Activated B cell treated with CpG ODN at 0.5 μM for 24 hours (primary cell): ENCODE data around the gene INPP1. TPM values are rescaled to one million over a fixed set of nuclear protein-coding genes. Genes with fewer than 3 reads are reported as not detected.
"Not testable (repeated sequence)": the region's sequence is repeated elsewhere in the genome, so short reads cannot be mapped to it uniquely, and the experiment has no call there.

Source experiments
- ATAC-seq: fragments of 200-7000 bp; cut with Tn5 transposase; one replicate; pipeline ENCODE4 v1.10.0; 2021; ENCODE audit warnings: low read depth, mild to moderate bottlenecking, moderate library complexity
- CTCF ChIA-PET: fragments of 350-600 bp; sonication (Branson Sonifier 250); formaldehyde crosslinking; loops from one replicate; lab custom pipeline; 2021; ENCODE audit warnings: antibody characterized with exemption; lab: Charles Lee
- POLR2A ChIA-PET: fragments of 350-600 bp; sonication (Branson Sonifier 250); formaldehyde crosslinking; loops from one replicate; lab custom pipeline; 2021; ENCODE audit warnings: antibody characterized with exemption; lab: Charles Lee
- DNase-seq: peaks from one replicate; pipeline ENCODE4 v3.0.0; 2022
- H3K27ac Mint-ChIP-seq: one replicate; pipeline ENCODE4 v1.8.0; 2020; ENCODE audit warnings: mixed read lengths
- H3K27me3 Mint-ChIP-seq: one replicate; pipeline ENCODE4 v1.8.0; 2021; ENCODE audit warnings: mixed read lengths
- H3K36me3 Mint-ChIP-seq: one replicate; pipeline ENCODE4 v1.8.0; 2021; ENCODE audit warnings: low read depth, mixed read lengths
- H3K4me1 Mint-ChIP-seq: one replicate; pipeline ENCODE4 v1.8.0; 2021; ENCODE audit warnings: mixed read lengths
- H3K4me3 Mint-ChIP-seq: one replicate; pipeline ENCODE4 v1.8.0; 2020; ENCODE audit warnings: mild to moderate bottlenecking, mixed read lengths
- H3K9me3 Mint-ChIP-seq: one replicate; pipeline ENCODE4 v1.8.0; 2020; ENCODE audit warnings: mixed read lengths
- intact Hi-C: fragments of 100-400 bp; cut with micrococcal nuclease; formaldehyde crosslinking; loops from one replicate; pipeline ENCODE4 v1.15.1; 2024
- total RNA-seq: library from RNA; stranded (reverse); gene quantifications from 2 replicates; pipeline ENCODE4 v1.2.3, GENCODE V29; 2022
- TF ChIP-seq, protein P1 (sequence below): fragments of 200-600 bp; IDR thresholded peaks from one replicate; pipeline ENCODE4 v1.8.0; 2022; ENCODE audit warnings: antibody characterized with exemption, mild to moderate bottlenecking

INPP1 gene
- total RNA-seq, 1 donor from 2014 or later: 4.2 TPM

DNA sequence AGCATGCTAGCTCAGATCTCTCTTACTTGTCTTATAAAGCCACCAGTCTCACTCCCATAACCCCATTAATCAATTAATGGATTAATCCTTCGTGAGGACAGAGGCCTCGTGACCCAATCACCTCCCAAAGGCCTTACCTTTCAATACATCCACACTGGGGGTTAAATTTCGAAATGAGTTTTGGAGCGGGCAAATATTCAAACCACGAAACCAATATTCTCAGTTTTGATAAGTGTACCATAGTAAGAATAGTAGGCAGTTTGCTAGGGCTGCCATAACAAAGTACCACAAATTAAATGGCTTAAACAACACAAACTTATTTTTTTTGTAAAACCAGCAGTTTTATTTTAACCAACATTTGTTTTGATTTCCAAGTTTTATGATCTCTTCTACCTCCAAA is 39.0 kb upstream of the INPP1 start:
- Mint-ChIP-seq H3K4me3 (no peak overlapping the region), H3K27ac (no peak overlapping the region), H3K27me3 (no peaks in the 10 kb centered on the region), H3K4me1 (peaks cover 2% of the 10 kb centered on the region), H3K9me3 (peaks cover 11% of the 10 kb centered on the region), H3K36me3 (peaks cover 72% of the 10 kb centered on the region)
- TF ChIP-seq, protein P1, sequence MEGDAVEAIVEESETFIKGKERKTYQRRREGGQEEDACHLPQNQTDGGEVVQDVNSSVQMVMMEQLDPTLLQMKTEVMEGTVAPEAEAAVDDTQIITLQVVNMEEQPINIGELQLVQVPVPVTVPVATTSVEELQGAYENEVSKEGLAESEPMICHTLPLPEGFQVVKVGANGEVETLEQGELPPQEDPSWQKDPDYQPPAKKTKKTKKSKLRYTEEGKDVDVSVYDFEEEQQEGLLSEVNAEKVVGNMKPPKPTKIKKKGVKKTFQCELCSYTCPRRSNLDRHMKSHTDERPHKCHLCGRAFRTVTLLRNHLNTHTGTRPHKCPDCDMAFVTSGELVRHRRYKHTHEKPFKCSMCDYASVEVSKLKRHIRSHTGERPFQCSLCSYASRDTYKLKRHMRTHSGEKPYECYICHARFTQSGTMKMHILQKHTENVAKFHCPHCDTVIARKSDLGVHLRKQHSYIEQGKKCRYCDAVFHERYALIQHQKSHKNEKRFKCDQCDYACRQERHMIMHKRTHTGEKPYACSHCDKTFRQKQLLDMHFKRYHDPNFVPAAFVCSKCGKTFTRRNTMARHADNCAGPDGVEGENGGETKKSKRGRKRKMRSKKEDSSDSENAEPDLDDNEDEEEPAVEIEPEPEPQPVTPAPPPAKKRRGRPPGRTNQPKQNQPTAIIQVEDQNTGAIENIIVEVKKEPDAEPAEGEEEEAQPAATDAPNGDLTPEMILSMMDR: no peak
- intact Hi-C loops: no loop called here
- no peak for DNase-seq
- ATAC-seq: no peak
- CTCF ChIA-PET: no interaction called here
- POLR2A ChIA-PET: no interaction called here

DNA sequence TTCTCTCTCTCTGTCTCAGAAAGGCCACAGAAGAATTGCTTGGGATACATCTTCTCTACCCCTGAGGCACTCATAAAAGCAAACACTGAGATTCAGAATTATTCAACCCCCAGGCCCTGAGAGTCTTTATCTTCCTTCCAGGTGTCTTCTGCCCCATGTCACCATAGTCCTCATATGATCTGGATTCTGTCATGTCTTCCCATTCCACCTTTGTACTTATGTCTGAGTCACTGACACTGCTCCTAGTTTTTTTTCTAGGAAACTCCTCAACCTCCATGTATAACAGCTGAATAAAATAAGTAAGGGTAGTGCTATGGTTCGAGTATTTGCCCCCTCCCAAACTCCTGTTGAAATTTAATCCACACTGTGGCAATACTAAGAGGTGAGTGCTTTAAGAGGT is 35.4 kb upstream of the INPP1 start:
- ChIA-PET POLR2A (no interaction called here), CTCF (no interaction called here)
- TF ChIP-seq, protein P1: no peak
- DNase-seq (no peak), ATAC-seq (no peak)
- no peaks in the 10 kb centered on the region for H3K9me3 Mint-ChIP-seq
- H3K36me3 Mint-ChIP-seq: peaks cover 60% of the 10 kb centered on the region
- intact Hi-C loops: no loop called here
- no peak overlapping the region for H3K27ac Mint-ChIP-seq
- H3K27me3 Mint-ChIP-seq: no peaks in the 10 kb centered on the region
- H3K4me1 Mint-ChIP-seq: peaks cover 2% of the 10 kb centered on the region
- H3K4me3 Mint-ChIP-seq: no peak overlapping the region

DNA sequence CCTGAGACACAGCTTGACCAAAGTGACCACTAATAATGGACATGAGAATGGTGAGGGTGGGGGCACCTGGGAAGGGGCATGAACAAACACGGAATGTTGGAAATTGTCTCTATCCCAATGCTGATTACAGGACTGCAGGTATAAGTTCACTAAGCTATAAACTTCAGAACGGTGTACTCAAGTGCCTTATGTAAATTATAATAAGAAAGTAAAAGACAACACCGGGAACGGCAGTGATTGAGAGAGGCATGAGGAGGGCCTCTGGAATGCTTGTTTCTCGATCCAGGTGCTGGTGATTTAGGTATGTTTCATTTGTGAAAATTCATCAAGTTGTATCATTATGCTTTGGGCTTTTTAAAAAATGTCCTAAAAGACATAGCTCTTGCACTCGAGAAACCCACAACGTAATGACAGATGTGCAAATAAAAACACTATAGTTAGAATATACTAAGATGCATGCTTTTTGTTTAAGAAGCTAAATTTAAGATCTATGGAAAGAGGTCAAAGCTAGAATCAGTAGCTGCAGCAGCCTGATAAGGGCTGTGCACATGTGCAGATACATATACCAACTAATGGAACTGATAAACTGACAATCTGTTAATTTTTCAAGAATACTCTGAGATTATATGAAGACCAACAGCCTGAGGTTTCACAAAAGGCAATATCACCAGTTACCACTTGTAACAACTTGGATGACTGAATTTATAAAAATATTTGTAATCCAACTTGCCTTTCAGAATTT is 31.3 kb upstream of the INPP1 start:
- H3K9me3 Mint-ChIP-seq: no peaks in the 10 kb centered on the region
- DNase-seq: no peak
- peaks cover 35% of the 10 kb centered on the region for H3K36me3 Mint-ChIP-seq
- no peak overlapping the region for H3K4me3 Mint-ChIP-seq
- H3K27ac Mint-ChIP-seq: no peak overlapping the region
- H3K27me3 Mint-ChIP-seq: no peaks in the 10 kb centered on the region
- ChIA-PET POLR2A (no interaction called here), CTCF (no interaction called here)
- no peak for ATAC-seq
- intact Hi-C loops: no loop called here
- peaks cover 15% of the 10 kb centered on the region for H3K4me1 Mint-ChIP-seq
- TF ChIP-seq, protein P1: no peak

DNA sequence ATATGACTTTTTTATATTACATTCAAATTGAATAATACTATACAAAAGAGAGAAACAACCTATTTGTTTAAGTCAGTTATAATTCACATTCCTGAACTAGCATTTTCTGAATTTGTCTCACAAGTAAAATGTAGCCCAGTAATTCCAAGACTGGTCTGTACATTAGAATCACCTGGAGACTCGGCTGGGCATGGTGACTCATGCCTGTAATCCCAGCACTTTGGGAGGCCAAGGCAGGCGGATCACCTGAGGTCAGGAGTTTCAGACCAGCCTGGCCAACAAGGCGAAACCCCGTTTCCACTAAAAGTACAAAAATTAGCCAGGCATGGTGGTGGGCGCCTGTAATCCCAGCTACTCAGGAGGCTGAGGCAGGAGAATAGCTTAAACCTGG is 30.8 kb upstream of the INPP1 start:
- peaks cover 33% of the 10 kb centered on the region for H3K36me3 Mint-ChIP-seq
- CTCF ChIA-PET, ATAC-seq, POLR2A ChIA-PET, intact Hi-C loops, DNase-seq, H3K27me3 Mint-ChIP-seq, H3K4me3 Mint-ChIP-seq, H3K9me3 Mint-ChIP-seq, H3K27ac Mint-ChIP-seq: not testable (repeated sequence)
- H3K4me1 Mint-ChIP-seq: peaks cover 20% of the 10 kb centered on the region

DNA sequence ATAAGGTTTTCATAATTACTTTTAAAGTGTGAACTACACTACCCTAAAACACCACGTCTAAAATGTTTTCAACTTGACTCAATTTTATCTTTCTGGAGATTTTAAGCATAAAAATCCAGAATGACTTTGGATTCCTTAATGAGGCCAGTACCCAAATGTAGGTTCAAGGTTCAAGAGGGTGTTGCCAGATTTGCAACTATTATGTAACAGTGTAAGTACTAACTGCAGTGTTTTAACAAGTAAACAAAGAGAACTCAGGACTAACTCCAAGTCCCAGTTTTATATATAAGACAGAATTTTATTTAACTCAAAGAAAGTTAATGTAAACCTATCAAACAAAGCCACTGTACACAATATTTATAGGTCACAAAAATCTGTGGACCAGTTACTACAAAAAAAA is 29.5 kb upstream of the INPP1 start:
- ChIA-PET POLR2A (no interaction called here), CTCF (interaction anchor here (1.9 kb wide), 1 partner anchor 223 kb away, joined by 5 read pairs; no protein-coding TSS in a partner anchor)
- H3K9me3 Mint-ChIP-seq: no peaks in the 10 kb centered on the region
- peaks cover 29% of the 10 kb centered on the region for H3K4me1 Mint-ChIP-seq
- peaks cover 28% of the 10 kb centered on the region for H3K36me3 Mint-ChIP-seq
- no peaks in the 10 kb centered on the region for H3K27me3 Mint-ChIP-seq
- H3K27ac Mint-ChIP-seq: no peak overlapping the region
- TF ChIP-seq, protein P1: no peak
- no peak overlapping the region for H3K4me3 Mint-ChIP-seq
- DNase-seq (no peak), ATAC-seq (no peak)
- intact Hi-C loops: loop anchor here (1.0 kb wide), 1 partner anchor 225 kb away; no protein-coding TSS in a partner anchor
